B cell (primary cell): ENCODE data around the gene TIMM44. TPM values are rescaled to one million over a fixed set of nuclear protein-coding genes. Genes with fewer than 3 reads are reported as not detected.

Experiments
- ATAC-seq: fragments of 200-7000 bp; cut with Tn5 transposase; one replicate; pipeline ENCODE4 v1.10.0; 2021; ENCODE audit warnings: low read depth, mild to moderate bottlenecking, moderate number of reproducible peaks, moderate library complexity
- CTCF ChIA-PET: fragments of 350-600 bp; sonication (Branson Sonifier 250); formaldehyde crosslinking; loops from one replicate; lab custom pipeline; 2021; ENCODE audit warnings: antibody characterized with exemption, inconsistent platforms; lab: Charles Lee
- POLR2A ChIA-PET: fragments of 350-600 bp; sonication (Branson Sonifier 250); formaldehyde crosslinking; loops from one replicate; lab custom pipeline; 2021; ENCODE audit warnings: antibody characterized with exemption; lab: Charles Lee
- DNase-seq: peaks from one replicate; pipeline ENCODE4 v3.0.0; 2013
- H2AFZ ChIP-seq: 2 replicates; pipeline ENCODE4 v1.6.1; 2012; ENCODE audit warnings: mild to moderate bottlenecking, low read depth, low read length; ENCODE audit not compliant: insufficient read depth, poor library complexity, severe bottlenecking
- H3K27ac ChIP-seq, 2 donors: 1 replicate in 1 of 2; 2 replicates in 1 of 2; pipeline ENCODE4 v1.5.1; 2012 to 2013; ENCODE audit warnings: low read length in 2 of 2, mild to moderate bottlenecking in 2 of 2, moderate library complexity in 1 of 2
- H3K27me3 ChIP-seq, 4 experiments: fragments of 200-600 bp in 1 of 4; sonication (generic) in 1 of 4; replicated peaks in 1 of 4; 1 replicate in 2 of 4; 2 replicates in 2 of 4; pipeline versions ENCODE4 v1.6.1 to v1.7.0; 2013 to 2016; ENCODE audit warnings: low read length in 3 of 4, mild to moderate bottlenecking in 2 of 4, mixed read lengths in 1 of 4, moderate library complexity in 1 of 4; ENCODE audit not compliant: insufficient read depth in 4 of 4, control insufficient read depth in 3 of 4; ENCODE audit errors: control extremely low read depth in 1 of 4
- H3K36me3 ChIP-seq, 2 experiments: replicated peaks in 1 of 2; 1 replicate in 1 of 2; 2 replicates in 1 of 2; pipeline versions ENCODE4 v1.6.1 to v1.7.1; 2013; ENCODE audit warnings: low read length in 1 of 2; ENCODE audit not compliant: insufficient read depth in 2 of 2, control insufficient read depth in 1 of 2; ENCODE audit errors: control extremely low read depth in 1 of 2, extremely low read depth in 1 of 2
- H3K4me1 ChIP-seq, 2 donors: fragments of 200-600 bp in 1 of 2; sonication (generic) in 1 of 2; 1 replicate in 1 of 2; 2 replicates in 1 of 2; pipeline versions ENCODE4 v1.5.1 to v1.6.1; 2013 to 2017; ENCODE audit warnings: low read length in 2 of 2; ENCODE audit not compliant: control insufficient read depth in 2 of 2, insufficient read depth in 2 of 2
- H3K4me2 ChIP-seq: replicated peaks from 2 replicates; pipeline ENCODE3; 2012; ENCODE audit warnings: mild to moderate bottlenecking, low read depth, low read length; ENCODE audit not compliant: poor library complexity, severe bottlenecking
- H3K4me3 ChIP-seq, 5 experiments: fragments of 200-600 bp in 1 of 5; sonication (generic) in 1 of 5; 1 replicate in 3 of 5; 2 replicates in 2 of 5; pipeline versions ENCODE4 v1.5.1 to v1.7.0; 2011 to 2016; ENCODE audit warnings: low read length in 4 of 5, mild to moderate bottlenecking in 4 of 5, low read depth in 2 of 5, control low read depth in 1 of 5, moderate library complexity in 1 of 5; ENCODE audit not compliant: insufficient read depth in 1 of 5; ENCODE audit errors: control extremely low read depth in 1 of 5, extremely low read depth in 1 of 5
- H3K79me2 ChIP-seq: fragments of 200-600 bp; sonication (generic); one replicate; pipeline ENCODE4 v1.6.0; 2016; ENCODE audit warnings: low read length; ENCODE audit not compliant: control insufficient read depth, insufficient read depth
- H3K9ac ChIP-seq: fragments of 200-600 bp; sonication (generic); 2 replicates; pipeline ENCODE4 v1.6.1; 2017; ENCODE audit warnings: mild to moderate bottlenecking, low read length, moderate library complexity
- H3K9me3 ChIP-seq, 3 donors: one replicate each; pipeline versions ENCODE4 v1.6.1 to v1.7.1; 2013; ENCODE audit warnings: low read length in 2 of 3; ENCODE audit not compliant: control insufficient read depth in 2 of 3, insufficient read depth in 1 of 3; ENCODE audit errors: control extremely low read depth in 1 of 3
- H4K20me1 ChIP-seq: 2 replicates; pipeline ENCODE4 v1.6.0; 2012; ENCODE audit warnings: mild to moderate bottlenecking, low read length; ENCODE audit not compliant: insufficient read depth, control insufficient read depth, poor library complexity, severe bottlenecking
- H3K27ac Mint-ChIP-seq: one replicate; pipeline ENCODE4 v1.8.0; 2021; ENCODE audit warnings: mixed read lengths
- H3K27me3 Mint-ChIP-seq: one replicate; pipeline ENCODE4 v1.8.0; 2021; ENCODE audit warnings: mixed read lengths
- H3K4me1 Mint-ChIP-seq: one replicate; pipeline ENCODE4 v1.8.0; 2021; ENCODE audit warnings: mixed read lengths
- H3K4me3 Mint-ChIP-seq: one replicate; pipeline ENCODE4 v1.8.0; 2021; ENCODE audit warnings: mixed read lengths
- H3K9me3 Mint-ChIP-seq: one replicate; pipeline ENCODE4 v1.8.0; 2022; ENCODE audit warnings: mixed read lengths; ENCODE audit not compliant: insufficient read depth
- EZH2 ChIP-seq: IDR thresholded peaks from 2 replicates; pipeline ENCODE4 v1.6.1; 2012; ENCODE audit warnings: borderline replicate concordance, low read depth, mild to moderate bottlenecking, moderate library complexity, low read length; ENCODE audit not compliant: insufficient read depth, poor library complexity, severe bottlenecking
- WGBS: methylation state at CpG from one replicate; pipeline ENCODE4 v1.1.5; 2013; ENCODE audit warnings: missing lambda C conversion rate; ENCODE audit not compliant: insufficient coverage; 5-methylcytosine and 5-hydroxymethylcytosine counted together
- intact Hi-C: fragments of 100-400 bp; cut with micrococcal nuclease; formaldehyde crosslinking; loops from one replicate; pipeline ENCODE4 v1.10.0; 2022
- polyA plus RNA-seq: library from polyadenylated mRNA; depleted of rRNA; stranded (reverse); fragments of >200 nt; gene quantifications from 2 replicates; pipeline ENCODE4 v1.2.3, GENCODE V29; 2012
- total RNA-seq, 2 donors: library from RNA; stranded (reverse); fragments of 120-200 nt in 1 of 2; gene quantifications; 1 replicate in 1 of 2; 2 replicates in 1 of 2; pipeline versions ENCODE4 v1.2.3 to v1.2.4, GENCODE V29; 2013 to 2022
- TF ChIP-seq, protein P1 (sequence below): fragments of 200-600 bp; IDR thresholded peaks from one replicate; pipeline ENCODE4 v1.8.0; 2022; ENCODE audit warnings: antibody characterized with exemption, mild to moderate bottlenecking

Gene TIMM44
- total and polyA plus RNA-seq, 2 donors (not counting 1 experiment from before 2014, with no cell fraction given), result 48.9 to 66.5 TPM

GRCh38 chr19:7981661-7982060 lies 38.2 kb upstream of the TIMM44 start:
- WGBS, result 97% methylated on average over 7 of the region's 7 CpGs
- Histone ChIP-seq H3K4me2 (no peak overlapping the region), H3K27me3 (no peaks in the 10 kb centered on the region), H3K79me2 (peaks cover 56% of the 10 kb centered on the region), H3K4me1 (no peaks in the 10 kb centered on the region), H2AFZ (no peak overlapping the region), H3K4me3 (no peak overlapping the region), H4K20me1 (peaks cover 71% of the 10 kb centered on the region), H3K9me3 (no peaks in the 10 kb centered on the region), H3K27ac (no peak overlapping the region), H3K36me3 (peaks cover 0 to 81% of the 10 kb centered on the region in 2 experiments), H3K9ac (no peak overlapping the region)
- CTCF ChIA-PET, result interaction anchor here (0.9 kb wide), 1 partner anchor 12 kb away, joined by 3 read pairs; no protein-coding TSS in a partner anchor
- POLR2A ChIA-PET, result interaction anchor here (0.7 kb wide), 1 partner anchor 339 kb away, joined by 5 read pairs; no protein-coding TSS in a partner anchor
- ATAC-seq (no peak), DNase-seq (no peak)
- Mint-ChIP-seq H3K27me3 (no peaks in the 10 kb centered on the region), H3K4me3 (no peak overlapping the region), H3K27ac (no peak overlapping the region), H3K4me1 (no peaks in the 10 kb centered on the region), H3K9me3 (no peaks in the 10 kb centered on the region)
- intact Hi-C loops, result no loop called here
- TF ChIP-seq, protein P1, sequence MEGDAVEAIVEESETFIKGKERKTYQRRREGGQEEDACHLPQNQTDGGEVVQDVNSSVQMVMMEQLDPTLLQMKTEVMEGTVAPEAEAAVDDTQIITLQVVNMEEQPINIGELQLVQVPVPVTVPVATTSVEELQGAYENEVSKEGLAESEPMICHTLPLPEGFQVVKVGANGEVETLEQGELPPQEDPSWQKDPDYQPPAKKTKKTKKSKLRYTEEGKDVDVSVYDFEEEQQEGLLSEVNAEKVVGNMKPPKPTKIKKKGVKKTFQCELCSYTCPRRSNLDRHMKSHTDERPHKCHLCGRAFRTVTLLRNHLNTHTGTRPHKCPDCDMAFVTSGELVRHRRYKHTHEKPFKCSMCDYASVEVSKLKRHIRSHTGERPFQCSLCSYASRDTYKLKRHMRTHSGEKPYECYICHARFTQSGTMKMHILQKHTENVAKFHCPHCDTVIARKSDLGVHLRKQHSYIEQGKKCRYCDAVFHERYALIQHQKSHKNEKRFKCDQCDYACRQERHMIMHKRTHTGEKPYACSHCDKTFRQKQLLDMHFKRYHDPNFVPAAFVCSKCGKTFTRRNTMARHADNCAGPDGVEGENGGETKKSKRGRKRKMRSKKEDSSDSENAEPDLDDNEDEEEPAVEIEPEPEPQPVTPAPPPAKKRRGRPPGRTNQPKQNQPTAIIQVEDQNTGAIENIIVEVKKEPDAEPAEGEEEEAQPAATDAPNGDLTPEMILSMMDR, result no peak
- no peak for TF ChIP-seq EZH2

- Mint-ChIP-seq H3K9me3 (no peaks in the 10 kb centered on the region), H3K27me3 (no peaks in the 10 kb centered on the region), H3K4me3 (no peak overlapping the region), H3K27ac (no peak overlapping the region), H3K4me1 (no peaks in the 10 kb centered on the region)
- no peaks in the 10 kb centered on the region for H3K4me1 ChIP-seq
- no peak overlapping the region for H3K4me3 ChIP-seq
- no peaks in the 10 kb centered on the region for H3K9me3 ChIP-seq
- intact Hi-C loops, result no loop called here
- POLR2A ChIA-PET, result interaction anchor here (0.7 kb wide), 1 partner anchor 340 kb away, joined by 5 read pairs; no protein-coding TSS in a partner anchor
- H3K9ac ChIP-seq, result no peak overlapping the region
- ATAC-seq, result no peak
- DNase-seq, result no peak
- peaks cover 71% of the 10 kb centered on the region for H4K20me1 ChIP-seq
- peaks cover 0 to 80% of the 10 kb centered on the region in 2 experiments for H3K36me3 ChIP-seq
- H3K79me2 ChIP-seq, result peaks cover 55% of the 10 kb centered on the region
- no peak overlapping the region for H3K27ac ChIP-seq
- WGBS, result 100% methylated on average over 2 of the region's 7 CpGs
- TF ChIP-seq EZH2, result no peak
- TF ChIP-seq, protein P1, result no peak
- H2AFZ ChIP-seq, result no peak overlapping the region
- H3K4me2 ChIP-seq, result no peak overlapping the region
- CTCF ChIA-PET, result interaction anchor here (0.9 kb wide), 1 partner anchor 11 kb away, joined by 3 read pairs; no protein-coding TSS in a partner anchor
- H3K27me3 ChIP-seq, result no peaks in the 10 kb centered on the region
Measured at GRCh38 chr19:7981199-7981598, 37.7 kb upstream of the TIMM44 start.
